Activated CD8-positive, alpha-beta memory T cell treated with anti-CD3 and anti-CD28 coated beads for 48 hours (primary cell): Measurements from ENCODE around the gene LDHAL6A.
"Not testable (repeated sequence)": the region's sequence is repeated elsewhere in the genome, so short reads cannot be mapped to it uniquely, and the experiment has no call there.

ENCODE experiments used
- DNase-seq, 3 experiments: peaks; one replicate each; pipeline ENCODE4 v3.0.0-alpha.2; 2020; ENCODE audit warnings: low read depth in 2 of 3, low spot score in 2 of 3

The LDHAL6A gene

DNA sequence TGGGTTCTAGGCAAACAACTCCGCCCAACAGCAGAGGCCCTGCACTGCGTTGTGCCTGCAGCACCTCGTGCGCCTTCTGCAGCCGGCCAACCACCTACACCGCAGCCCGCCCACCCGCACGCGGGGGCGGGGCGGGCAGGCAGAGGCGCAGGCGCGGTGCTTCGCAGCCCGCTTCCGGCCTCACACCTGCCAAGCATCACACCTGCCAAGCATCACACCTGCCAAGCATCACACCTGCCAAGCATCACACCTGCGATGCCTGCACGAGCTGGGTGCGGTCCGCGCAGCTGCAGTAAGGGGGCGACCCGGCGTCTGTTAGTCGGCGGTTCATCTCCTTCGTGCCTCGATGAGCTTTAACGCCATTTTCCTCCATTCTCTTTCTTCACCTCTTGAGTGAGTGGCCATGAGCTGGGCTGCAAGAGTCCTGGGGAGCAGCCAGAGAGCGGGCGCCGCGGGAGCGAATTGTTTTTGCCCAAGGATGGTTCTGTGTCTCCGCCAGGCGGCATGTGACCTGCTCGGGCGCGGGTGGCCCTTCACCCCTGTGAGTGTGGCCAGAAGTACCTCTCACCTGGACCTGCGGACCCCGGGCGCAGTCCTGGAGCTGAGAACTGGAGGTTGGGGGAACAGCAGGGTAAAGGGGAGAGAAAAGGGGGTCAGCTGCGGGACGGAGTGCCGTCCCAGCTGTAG is at the start of gene LDHAL6A:
Gene LDHAL6A (plus strand): TSS at position 171 of the 687 bp plus-strand sequence. CDS start 825 bp downstream, outside the sequence.
- no peak for DNase-seq

DNA sequence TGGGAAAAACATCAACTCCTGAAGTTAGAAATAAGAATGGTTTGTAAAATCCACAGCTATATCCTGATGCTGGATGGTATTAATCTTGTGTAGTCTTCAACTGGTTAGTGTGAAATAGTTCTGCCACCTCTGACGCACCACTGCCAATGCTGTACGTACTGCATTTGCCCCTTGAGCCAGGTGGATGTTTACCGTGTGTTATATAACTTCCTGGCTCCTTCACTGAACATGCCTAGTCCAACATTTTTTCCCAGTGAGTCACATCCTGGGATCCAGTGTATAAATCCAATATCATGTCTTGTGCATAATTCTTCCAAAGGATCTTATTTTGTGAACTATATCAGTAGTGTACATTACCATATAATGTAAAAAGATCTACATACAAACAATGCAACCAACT is 48.3 kb upstream of the LDHAL6A start:
- not testable (repeated sequence) for DNase-seq

DNA sequence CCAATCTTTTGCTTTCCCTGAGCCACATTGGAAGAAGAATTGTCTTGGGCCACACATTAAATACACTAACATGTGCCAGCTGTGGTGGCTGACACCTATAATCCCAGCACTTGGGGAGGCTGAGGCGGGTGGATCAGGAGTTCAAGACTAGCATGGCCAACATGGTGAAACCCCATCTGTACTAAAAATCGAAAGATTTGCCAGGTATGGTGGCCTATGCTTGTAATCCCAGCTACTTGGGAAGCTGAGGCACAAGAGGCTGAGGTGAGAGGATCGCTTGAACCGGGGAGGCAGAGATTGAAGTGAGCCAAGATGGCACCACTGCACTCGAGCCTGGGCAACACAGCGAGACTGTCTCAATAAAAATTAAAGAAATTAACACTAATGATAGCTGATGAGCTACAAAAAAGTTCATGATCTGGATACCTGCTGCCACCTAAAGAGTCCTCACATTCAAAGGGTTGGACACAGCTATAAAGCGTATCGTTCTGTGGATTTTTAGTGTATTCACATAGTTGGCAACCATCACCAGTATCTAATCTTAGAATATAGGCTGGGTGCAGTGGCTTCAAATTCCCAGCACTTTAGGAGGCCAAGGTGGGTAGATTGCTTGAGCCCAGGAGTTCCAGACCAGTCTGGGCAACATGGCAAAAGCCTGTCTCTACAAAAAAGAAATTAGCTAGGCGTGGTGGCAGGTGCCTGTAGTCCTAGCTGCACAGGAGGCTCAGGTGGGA is 46.9 kb upstream of the LDHAL6A start:
- no peak for DNase-seq

DNA sequence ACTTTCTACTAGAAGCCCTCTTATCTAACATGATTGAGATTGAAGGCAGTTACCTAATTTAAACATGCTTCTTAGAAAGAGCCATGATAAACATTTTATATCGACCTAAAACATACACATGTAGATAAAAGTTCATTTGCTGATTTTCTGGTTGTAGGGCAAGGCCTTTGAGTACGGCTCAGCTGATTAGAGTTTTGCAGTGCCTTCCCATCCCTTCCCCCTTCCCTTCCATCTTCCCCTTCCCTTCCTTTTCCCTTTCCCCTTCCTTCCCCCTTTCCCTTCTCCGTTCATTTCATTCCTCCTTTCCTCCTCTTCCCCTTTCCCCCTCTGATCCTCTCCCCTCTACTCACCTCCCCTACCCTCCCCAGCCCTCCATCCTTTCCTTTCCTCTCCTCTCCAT is 39.2 kb upstream of the LDHAL6A start:
- DNase-seq, result no peak

DNA sequence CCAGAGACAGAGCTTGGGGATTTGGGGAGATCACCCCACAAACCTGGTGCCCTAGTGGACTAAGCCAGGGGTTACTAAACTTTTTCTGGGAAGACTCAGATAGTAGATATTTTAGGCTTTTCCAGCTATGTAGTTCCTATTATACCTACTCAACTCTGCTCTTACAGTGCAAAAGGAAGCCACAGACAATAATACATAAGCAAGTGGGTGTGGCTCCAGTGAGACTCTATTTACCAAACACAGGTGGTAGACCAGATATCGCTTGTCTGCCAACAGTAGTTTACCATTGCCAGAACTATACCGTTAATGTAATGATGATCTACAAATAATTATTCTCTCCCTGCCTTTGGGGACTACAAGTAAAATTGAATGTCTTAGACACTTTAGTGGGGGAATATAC is 36.6 kb upstream of the LDHAL6A start:
- no peak for DNase-seq

DNA sequence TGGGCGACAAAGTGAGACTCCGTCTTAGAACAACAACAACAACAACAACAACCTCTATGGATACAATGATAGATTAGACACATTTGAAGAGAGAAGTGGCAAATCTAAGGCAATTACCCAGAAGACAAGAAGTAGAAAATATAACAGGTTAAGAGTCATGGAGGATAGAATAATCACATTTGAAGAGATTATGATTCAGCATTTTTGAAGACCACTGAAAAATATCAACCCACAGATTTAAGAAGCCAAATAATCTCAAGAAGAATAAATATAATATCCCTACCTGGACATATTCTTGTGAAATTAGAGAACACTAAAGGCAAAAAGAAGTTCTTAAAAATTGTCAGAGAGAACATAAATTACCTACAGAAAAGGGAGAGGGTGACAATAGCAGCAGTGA is 35.6 kb upstream of the LDHAL6A start:
- no peak for DNase-seq

DNA sequence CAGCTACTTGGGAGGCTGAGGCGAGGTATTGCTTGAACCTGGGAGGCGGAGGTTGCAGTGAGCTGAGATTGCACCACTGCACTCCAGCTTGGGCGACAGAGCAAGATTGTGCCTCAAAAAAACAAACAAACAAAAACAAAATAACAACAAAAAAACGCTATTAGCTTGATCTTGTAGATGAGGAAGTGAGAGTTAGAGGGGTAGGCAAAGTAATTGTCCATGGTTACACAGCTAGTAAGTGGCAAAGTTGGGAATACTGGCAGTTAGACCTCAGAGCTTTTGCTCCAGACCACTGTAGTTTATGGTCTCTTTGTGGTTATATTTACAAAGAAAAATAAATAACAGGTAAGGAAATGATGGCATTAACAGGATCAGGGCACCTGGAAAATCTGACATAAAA is 28.4 kb upstream of the LDHAL6A start:
- DNase-seq, result no peak

DNA sequence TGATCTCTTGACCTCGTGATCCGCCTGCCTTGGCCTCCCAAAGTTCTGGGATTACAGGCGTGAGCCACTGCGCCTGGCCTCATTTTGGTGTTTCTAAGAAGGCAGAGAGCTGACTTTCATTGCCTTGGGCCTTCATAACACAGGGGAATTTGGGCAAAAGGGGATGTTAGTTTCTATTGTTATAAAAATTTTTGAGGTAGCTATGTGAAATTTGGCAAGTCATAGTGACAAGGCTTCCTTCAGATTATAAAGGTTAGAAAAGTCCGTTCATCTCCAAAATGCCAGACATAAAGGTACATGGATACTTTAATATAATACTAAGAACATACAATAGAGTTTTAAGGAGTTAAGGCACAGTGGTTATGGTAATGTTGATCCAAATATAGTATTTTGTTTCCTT is 26.3 kb upstream of the LDHAL6A start:
- DNase-seq, result no peak

DNA sequence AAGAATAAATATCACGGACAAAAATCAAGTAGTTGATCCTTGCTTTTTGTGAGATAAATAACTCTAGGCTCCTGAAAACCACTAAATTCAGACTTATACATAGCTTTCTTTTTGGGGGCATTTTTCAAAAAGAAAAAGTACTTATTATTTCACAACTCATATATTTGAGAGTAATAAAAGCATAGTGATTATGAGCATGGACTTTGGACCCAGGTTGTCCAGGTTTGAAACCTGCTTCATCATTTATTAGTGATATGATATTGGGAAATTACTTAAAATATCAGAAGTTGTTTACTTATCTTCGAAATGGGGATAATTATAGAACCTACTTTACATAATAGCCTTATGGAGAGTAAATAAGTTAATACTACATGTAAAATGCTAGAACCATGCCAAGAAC is 17.0 kb upstream of the LDHAL6A start:
- DNase-seq, result no peak

DNA sequence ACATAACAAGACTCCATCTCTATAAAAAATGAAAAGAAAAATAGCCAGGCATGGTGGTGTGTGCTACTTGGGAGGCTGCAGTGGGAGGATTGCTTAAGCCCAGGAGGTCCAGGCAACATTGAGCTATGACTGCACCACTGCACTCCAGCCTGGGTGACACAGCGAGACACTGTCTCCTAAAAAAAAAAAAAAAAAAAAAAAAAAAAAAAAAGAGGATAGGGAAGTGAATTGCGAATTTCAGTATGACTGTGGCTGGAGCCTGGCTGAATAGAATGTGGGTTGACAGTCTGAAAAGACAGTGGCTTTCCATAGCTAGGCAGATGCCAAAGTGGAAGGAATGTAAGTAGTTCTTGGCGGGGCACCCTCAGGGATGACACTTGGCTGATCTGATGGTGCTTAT is 6.4 kb upstream of the LDHAL6A start:
- DNase-seq, result no peak

DNA sequence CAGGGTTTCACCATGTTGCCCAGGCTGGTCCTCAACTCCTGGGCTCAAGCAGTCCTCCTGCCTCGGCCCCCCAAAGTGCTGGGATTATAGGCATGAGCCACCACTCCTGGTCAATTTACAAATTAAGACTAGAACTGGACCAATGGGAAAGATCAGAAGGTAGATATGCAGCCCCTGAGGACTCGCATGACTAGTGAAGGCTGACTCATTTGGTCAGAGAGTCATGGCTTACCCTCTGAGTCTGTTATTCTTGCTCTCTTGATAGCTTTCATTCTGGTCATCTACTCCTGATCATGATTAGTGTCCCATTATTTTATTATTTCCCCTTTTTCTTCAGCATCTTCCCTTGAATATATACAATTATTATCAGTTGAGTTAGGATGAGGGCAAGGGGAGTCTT is 2.7 kb upstream of the LDHAL6A start:
- no peak for DNase-seq

DNA sequence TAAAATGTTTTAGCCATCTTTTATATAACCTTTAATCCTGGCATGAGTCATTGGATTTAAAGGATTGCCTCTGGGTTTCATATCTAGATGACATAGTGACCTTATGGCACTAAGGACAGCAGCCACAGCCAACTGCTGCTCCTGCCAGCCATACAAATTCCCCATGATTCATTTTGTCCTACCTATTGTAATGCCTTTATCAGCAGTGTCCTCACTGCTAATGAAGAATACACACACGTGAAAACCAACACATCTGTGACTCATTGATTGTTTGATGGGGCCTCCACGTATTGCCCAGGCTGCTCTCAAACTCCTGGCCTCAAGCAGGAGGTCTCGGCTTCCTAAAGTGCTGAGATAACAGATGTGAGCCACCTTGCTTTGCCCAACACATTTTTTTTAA is 1.8 kb downstream of the LDHAL6A start:
- no peak for DNase-seq

DNA sequence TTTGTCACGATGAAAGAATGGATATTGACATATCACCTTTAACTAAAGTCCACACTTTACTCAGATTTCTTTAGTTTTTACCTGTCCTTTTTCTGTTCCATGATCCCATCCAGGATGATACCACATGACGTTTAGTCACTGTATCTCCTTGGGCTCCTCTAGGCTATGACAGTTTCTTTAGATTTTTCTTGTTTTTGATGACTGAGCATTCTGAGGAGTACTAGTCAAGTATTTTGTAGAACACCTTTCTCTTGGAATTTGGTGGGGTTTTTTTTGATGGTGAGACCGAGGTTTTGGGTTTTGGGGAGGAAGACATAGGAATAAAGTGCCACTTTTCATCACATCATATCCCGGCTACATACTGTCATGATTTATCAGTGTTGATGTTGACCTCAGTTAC is 4.0 kb downstream of the LDHAL6A start:
- DNase-seq, result no peak

DNA sequence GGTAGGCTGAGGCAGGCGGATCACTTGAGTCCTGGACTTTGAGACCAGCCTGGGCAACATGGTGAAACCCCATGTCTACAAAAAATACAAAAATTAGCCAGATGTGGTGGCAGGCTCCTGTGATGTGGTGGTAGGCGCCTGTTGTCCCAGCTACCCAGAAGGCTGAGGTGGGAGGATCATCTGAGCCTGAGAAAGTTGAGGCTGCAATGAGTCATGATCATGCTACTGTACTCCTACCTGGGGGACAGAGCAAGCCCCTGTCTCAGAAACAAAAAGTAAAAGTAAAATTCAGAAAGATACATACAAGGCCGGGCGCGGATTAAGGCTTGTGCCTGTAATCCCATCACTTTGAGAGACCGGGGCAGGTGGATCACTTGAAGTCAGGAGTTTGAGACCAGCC is 6.3 kb downstream of the LDHAL6A start:
- no peak for DNase-seq

DNA sequence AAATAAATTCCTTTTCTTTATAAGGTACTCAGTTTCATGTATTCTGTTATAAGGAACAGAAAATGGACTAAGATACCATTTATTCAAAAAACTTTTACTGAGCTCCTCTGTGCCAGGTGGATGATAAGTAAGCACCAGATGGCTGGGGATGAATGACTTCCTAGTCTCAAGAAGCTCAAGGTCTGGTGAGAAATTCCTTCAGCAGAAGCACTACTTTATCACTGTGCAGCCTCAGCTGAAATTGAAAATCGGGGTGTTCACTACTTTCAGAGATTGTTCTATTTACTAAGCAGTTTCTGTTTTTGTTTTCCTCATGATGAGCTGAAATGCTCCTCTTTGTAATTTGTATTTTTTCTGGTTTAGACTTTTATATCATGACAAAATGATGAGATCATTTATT is 7.8 kb downstream of the LDHAL6A start:
- DNase-seq, result no peak

DNA sequence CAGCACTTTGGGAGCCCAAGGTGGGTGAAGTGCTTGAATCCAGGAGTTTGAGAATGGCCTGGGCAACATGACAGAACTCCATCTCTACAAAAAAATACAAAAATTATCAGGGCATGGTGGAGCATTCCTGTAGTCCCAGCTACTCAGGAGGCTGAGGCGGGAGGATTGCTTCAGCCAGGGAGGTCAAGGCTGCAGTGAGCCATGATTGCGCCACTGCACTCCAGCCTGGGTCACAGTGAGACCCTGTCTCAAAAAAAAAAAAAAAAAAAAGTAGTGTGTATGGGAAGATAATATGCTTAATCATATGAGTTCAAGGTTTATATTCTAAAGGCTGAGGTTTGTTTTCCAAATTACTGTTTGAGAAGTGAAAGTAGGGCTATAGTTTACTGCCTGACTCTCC is 10.7 kb downstream of the LDHAL6A start:
- DNase-seq, result no peak

DNA sequence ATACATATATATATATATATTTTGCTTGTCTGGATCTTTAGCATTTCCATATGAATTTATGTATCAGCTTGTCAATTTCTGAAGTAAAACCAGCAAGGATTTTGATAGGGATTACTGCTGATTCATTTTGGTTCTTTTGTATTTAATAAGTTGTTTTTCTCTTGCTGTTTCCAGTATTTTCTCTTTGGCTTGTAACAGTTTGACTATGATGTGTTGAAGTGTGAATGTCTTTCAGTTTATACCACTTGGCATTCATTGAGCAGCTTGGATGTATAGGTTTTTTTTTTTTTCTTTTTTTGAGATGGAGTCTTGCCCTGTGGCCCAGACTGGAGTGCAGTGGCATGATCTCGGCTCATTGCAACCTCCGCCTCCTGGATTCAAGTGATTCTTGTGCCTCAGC is 12.4 kb downstream of the LDHAL6A start:
- DNase-seq, result no peak

DNA sequence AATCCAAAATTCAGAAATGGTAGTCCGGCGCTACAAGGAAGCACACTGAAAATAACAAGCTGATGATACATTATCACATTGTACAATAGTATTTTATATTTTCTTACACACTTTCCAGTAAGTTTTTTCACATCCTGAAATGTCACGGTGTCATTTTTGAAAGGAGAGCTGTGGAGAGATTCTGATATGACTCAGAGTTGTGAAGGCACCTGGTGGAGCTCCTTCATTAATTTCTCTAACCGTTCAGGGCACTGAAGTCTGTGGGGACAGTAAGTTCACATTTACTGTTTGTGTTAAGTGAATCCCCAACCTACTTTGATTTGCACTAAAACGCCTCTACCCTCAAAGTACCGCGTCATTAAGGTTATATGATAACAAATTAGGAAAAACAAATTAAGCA is 13.3 kb downstream of the LDHAL6A start:
- DNase-seq, result no peak

DNA sequence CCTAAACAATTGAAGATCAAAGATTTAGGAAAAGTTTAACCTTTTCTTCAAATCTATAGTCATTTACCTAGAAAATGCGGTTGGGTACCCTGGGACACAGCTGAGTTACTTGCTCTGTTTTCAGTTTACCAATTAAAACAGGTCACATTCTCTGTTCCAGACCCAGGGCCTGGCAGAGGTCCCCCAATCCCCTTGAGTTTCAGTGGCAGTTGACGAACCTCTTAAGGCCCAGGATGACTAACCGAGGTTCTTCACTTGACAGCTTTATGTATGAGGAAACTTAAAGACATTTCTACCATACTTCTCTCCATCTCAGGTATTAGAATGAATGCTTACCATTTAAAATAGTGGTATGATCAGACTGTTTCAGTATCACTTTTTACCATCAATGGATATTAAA is 16.3 kb downstream of the LDHAL6A start:
- no peak for DNase-seq

DNA sequence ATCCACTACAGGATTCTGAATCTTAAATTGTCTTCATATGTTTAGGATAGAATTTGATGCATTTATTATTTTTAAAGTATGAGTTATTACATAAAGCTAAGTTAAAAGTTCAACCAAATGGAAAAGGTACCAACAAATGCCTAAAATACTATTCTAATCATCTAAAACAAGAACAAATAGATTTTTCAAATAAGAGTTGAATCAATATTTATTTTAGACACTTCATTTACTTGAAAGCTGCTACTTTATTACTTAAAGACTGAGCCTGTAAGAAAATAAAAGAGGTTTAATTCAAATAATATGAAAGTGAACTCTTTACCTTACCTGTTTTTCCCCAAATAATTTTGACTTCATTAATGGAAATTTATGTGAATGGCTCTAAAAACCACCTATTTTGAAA is 16.9 kb downstream of the LDHAL6A start:
- no peak for DNase-seq

DNA sequence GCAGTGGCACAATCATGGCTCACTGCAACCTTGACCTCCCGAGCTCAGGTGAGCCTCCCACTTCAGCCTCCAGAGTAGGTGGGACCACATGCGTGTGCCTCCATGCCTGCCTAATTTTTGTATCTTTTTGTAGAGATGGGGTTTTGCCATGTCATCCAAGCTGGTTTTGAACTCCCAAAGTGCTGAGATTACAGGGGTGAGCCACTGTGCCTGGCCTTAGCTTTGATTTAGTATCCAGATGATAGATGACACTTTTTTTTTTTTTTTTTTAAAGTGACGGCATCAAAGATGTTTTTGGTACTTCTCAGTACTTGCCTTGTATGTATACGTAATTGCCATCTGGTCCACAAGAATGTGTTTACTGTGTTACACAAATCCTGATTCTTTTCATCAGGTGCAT is 23.4 kb downstream of the LDHAL6A start:
- no peak for DNase-seq

DNA sequence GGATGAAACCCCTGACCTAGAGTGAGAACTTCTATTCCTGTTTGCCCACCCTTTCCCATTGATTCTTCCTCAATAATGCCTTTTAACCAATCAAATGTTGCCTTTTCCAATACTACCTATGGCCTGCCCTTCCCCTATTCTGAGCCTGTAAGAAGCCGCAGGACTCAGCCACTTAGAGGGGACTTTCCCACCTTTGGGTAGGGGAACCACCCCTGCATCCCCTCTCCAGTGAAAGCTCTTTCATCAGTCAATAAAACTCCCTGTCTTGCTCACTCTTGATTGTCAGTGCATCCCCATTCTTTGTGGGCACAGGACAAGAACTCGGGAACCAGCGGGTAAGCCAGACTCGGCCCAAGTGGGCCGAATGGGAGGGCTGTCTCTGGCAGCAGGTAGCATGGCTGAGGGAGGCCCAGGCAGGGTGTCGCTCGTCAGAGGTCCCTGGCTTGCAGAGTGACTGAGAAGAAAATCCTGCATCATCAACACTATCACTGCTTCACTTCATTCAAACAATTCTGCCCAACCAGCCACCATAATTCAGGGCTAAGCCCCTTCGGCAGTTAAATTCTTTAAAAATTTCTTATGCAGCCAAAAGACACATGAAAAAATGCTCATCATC is 30.4 kb downstream of the LDHAL6A start:
- no peak for DNase-seq

DNA sequence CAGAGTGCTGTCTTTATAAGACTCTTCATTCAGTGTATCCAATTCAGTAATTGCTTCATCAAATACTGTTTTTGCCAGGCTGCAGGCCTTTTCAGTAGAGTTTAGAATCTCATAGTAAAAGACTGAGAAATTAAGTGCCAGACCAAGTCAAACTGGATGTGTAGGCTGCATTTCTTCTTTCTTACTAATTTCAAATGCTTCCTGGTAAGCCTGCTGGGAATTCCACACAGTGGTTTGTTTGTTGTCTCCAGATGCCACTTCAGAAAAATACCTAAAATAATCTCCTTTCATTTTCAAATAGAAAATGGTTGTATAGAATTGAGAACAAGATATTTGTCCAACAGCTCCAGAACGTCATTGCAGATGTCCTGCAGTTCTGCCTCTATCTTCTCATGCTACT is 34.7 kb downstream of the LDHAL6A start:
- DNase-seq, result no peak
